Neuronal stem cell (in vitro differentiated cells): ENCODE results near the gene BHMT. TPM values are rescaled to one million over a fixed set of nuclear protein-coding genes. Genes with fewer than 3 reads are reported as not detected.

Experiments
- DNase-seq: peaks from one replicate; pipeline ENCODE4 v3.0.0-alpha.2; 2013; ENCODE audit warnings: low spot score
- H2AFZ ChIP-seq: one replicate; pipeline ENCODE4 v1.6.1; 2013; ENCODE audit warnings: mild to moderate bottlenecking, low read length, inconsistent platforms
- H2AK5ac ChIP-seq: 2 replicates; pipeline ENCODE4 v1.6.1; 2013; ENCODE audit warnings: low read depth, mild to moderate bottlenecking, inconsistent platforms, low read length, moderate library complexity, mixed read lengths
- H2BK120ac ChIP-seq: 2 replicates; pipeline ENCODE4 v1.6.1; 2013; ENCODE audit warnings: low read depth, mild to moderate bottlenecking, inconsistent platforms, low read length, moderate library complexity, mixed read lengths
- H2BK12ac ChIP-seq: one replicate; pipeline ENCODE4 v1.6.1; 2013; ENCODE audit warnings: low read length, inconsistent platforms
- H2BK15ac ChIP-seq: 2 replicates; pipeline ENCODE4 v1.6.1; 2013; ENCODE audit warnings: mild to moderate bottlenecking, low read length, inconsistent platforms, mixed read lengths
- H2BK5ac ChIP-seq: one replicate; pipeline ENCODE4 v1.6.1; 2013; ENCODE audit warnings: inconsistent platforms, mild to moderate bottlenecking, low read length, moderate library complexity
- H3K14ac ChIP-seq: one replicate; pipeline ENCODE4 v1.6.1; 2013; ENCODE audit warnings: low read length, inconsistent platforms
- H3K18ac ChIP-seq: 2 replicates; pipeline ENCODE4 v1.6.1; 2013; ENCODE audit warnings: low read length, inconsistent platforms
- H3K23ac ChIP-seq: 2 replicates; pipeline ENCODE4 v1.6.1; 2013; ENCODE audit warnings: low read depth, mild to moderate bottlenecking, mixed read lengths, low read length, inconsistent platforms; ENCODE audit not compliant: poor library complexity
- H3K27ac ChIP-seq: replicated peaks from 3 replicates; pipeline ENCODE4 v1.5.1; 2013; ENCODE audit warnings: low read length, inconsistent platforms
- H3K27me3 ChIP-seq, 3 experiments: 2 replicates each; pipeline ENCODE4 v1.6.1; 2013; ENCODE audit warnings: low read length in 3 of 3, mild to moderate bottlenecking in 2 of 3, inconsistent platforms in 1 of 3, low read depth in 1 of 3, mixed read lengths in 1 of 3, moderate library complexity in 1 of 3; ENCODE audit not compliant: control insufficient read depth in 3 of 3, insufficient read depth in 3 of 3
- H3K36me3 ChIP-seq, 2 donors: replicated peaks in 1 of 2; 2 replicates each; pipeline ENCODE4 v1.6.1; 2013; ENCODE audit warnings: low read length in 2 of 2; ENCODE audit not compliant: control insufficient read depth in 2 of 2, insufficient read depth in 2 of 2
- H3K4ac ChIP-seq: 2 replicates; pipeline ENCODE4 v1.6.1; 2013; ENCODE audit warnings: inconsistent platforms, mild to moderate bottlenecking, low read length, moderate library complexity
- H3K4me1 ChIP-seq, 2 donors: 1 replicate in 1 of 2; 2 replicates in 1 of 2; pipeline ENCODE4 v1.6.1; 2013; ENCODE audit warnings: low read length in 2 of 2, low read depth in 1 of 2; ENCODE audit not compliant: control insufficient read depth in 2 of 2, insufficient read depth in 1 of 2
- H3K4me2 ChIP-seq: one replicate; pipeline ENCODE4 v1.6.1; 2013; ENCODE audit warnings: mild to moderate bottlenecking, low read length, inconsistent platforms; ENCODE audit not compliant: insufficient read depth, poor library complexity, severe bottlenecking
- H3K4me3 ChIP-seq, 2 donors: 2 replicates each; pipeline ENCODE4 v1.5.1; 2013; ENCODE audit warnings: low read length in 2 of 2, mild to moderate bottlenecking in 2 of 2, inconsistent platforms in 1 of 2, moderate library complexity in 1 of 2
- H3K79me1 ChIP-seq: one replicate; pipeline ENCODE4 v1.6.1; 2013; ENCODE audit warnings: low read depth, mild to moderate bottlenecking, inconsistent platforms, low read length, moderate library complexity
- H3K9ac ChIP-seq: one replicate; pipeline ENCODE4 v1.6.1; 2013; ENCODE audit warnings: mild to moderate bottlenecking, low read depth, low read length, inconsistent platforms; ENCODE audit not compliant: poor library complexity
- H3K9me3 ChIP-seq, 2 donors: replicated peaks in 1 of 2; 2 replicates each; pipeline versions ENCODE3 to v1.6.1; 2013; ENCODE audit warnings: low read length in 2 of 2, mild to moderate bottlenecking in 2 of 2, inconsistent platforms in 1 of 2, low read depth in 1 of 2, mixed read lengths in 1 of 2, moderate library complexity in 1 of 2; ENCODE audit not compliant: control insufficient read depth in 2 of 2, insufficient read depth in 1 of 2
- H4K8ac ChIP-seq: one replicate; pipeline ENCODE4 v1.6.1; 2013; ENCODE audit warnings: low read depth, mild to moderate bottlenecking, inconsistent platforms, low read length, moderate library complexity
- H4K91ac ChIP-seq: one replicate; pipeline ENCODE4 v1.6.1; 2013; ENCODE audit warnings: low read length, low read depth, mild to moderate bottlenecking, inconsistent platforms; ENCODE audit not compliant: poor library complexity
- WGBS, 2 donors: extraction: QIAGEN DNeasy Blood & Tissue Kit; methylation state at CpG; one replicate each; pipeline ENCODE4 v1.1.7; 2013; ENCODE audit warnings: missing lambda C conversion rate in 2 of 2, mixed read lengths in 1 of 2; ENCODE audit not compliant: insufficient read length in 2 of 2, insufficient replicate concordance in 1 of 2; ENCODE audit errors: extremely low coverage in 2 of 2; 5-methylcytosine and 5-hydroxymethylcytosine counted together
- polyA plus RNA-seq, 2 experiments: library from polyadenylated mRNA; stranded (reverse); fragments of 200-250 nt; gene quantifications; one replicate each; pipeline ENCODE4 v1.2.3, GENCODE V29; 2013

The BHMT gene, protein sequence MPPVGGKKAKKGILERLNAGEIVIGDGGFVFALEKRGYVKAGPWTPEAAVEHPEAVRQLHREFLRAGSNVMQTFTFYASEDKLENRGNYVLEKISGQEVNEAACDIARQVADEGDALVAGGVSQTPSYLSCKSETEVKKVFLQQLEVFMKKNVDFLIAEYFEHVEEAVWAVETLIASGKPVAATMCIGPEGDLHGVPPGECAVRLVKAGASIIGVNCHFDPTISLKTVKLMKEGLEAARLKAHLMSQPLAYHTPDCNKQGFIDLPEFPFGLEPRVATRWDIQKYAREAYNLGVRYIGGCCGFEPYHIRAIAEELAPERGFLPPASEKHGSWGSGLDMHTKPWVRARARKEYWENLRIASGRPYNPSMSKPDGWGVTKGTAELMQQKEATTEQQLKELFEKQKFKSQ
- polyA plus RNA-seq (2013, experiment 1 of 2): 0.53 TPM
- polyA plus RNA-seq (2013, experiment 2 of 2): 0.50 TPM

DNA sequence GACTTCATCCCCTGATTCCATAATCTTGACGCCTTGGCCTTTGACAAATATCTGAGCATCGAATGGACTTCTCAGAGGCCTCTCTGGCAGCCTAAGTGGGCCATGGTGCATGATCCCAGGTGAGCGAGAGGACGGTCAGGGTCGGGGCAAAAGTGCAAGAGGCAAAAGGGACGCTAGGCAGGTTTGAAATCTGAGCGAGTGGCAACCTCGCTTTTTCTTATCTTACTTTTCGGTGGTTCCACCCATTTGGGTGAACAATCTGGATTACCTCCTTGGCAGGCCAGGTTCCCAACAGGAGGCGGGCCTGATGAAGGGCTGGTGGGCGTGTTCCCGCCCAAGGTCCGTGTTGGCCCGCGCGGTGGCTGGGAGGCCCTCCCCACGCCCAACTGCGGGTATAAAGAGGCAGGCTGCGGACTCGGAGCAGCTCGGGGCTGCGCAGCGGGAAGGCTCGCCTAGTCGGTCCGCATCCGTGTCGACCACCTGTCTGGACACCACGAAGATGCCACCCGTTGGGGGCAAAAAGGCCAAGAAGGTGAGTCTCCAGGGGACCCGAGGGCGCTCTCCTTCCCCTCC, at the start of gene BHMT:
Gene BHMT, plus strand, starts transcription at position 423 of the 573 bp plus-strand sequence. Its CDS starts 77 bp downstream, at position 500.
- H3K79me1 ChIP-seq: no peaks in the 10 kb centered on the region
- H2BK120ac ChIP-seq: peak within 1 kb of the TSS; percentile 52
- H2AK5ac ChIP-seq: peak within 1 kb of the TSS; percentile 56
- no peaks in the 10 kb centered on the region for H3K9me3 ChIP-seq
- no peak within 1 kb of the TSS for H2BK12ac ChIP-seq
- DNase-seq: no peak
- peak within 1 kb of the TSS; percentile 61 for H2AFZ ChIP-seq
- no peak within 1 kb of the TSS for H4K91ac ChIP-seq
- peak within 1 kb of the TSS; percentile 74 for H3K18ac ChIP-seq
- H3K4me2 ChIP-seq: peak within 1 kb of the TSS; percentile 96
- no peaks in the 10 kb centered on the region for H3K36me3 ChIP-seq
- H3K4me1 ChIP-seq: peaks cover 0 to 7% of the 10 kb centered on the region in 2 donors
- H3K27ac ChIP-seq: no peak within 1 kb of the TSS
- no peak within 1 kb of the TSS for H2BK15ac ChIP-seq
- no CpG with 5 or more reads among the region's 32 CpGs for WGBS, 2 donors
- peak within 1 kb of the TSS in 1 of 2 donors; percentile 75 for H3K4me3 ChIP-seq
- H3K9ac ChIP-seq: peak within 1 kb of the TSS; percentile 89
- H2BK5ac ChIP-seq: peak within 1 kb of the TSS; percentile 11
- no peak within 1 kb of the TSS for H3K4ac ChIP-seq
- peak within 1 kb of the TSS; percentile 50 for H3K23ac ChIP-seq
- H3K27me3 ChIP-seq: peaks cover 9 to 76% (median 21%) of the 10 kb centered on the region in 3 experiments
- no peak within 1 kb of the TSS for H3K14ac ChIP-seq
- no peak within 1 kb of the TSS for H4K8ac ChIP-seq

DNA sequence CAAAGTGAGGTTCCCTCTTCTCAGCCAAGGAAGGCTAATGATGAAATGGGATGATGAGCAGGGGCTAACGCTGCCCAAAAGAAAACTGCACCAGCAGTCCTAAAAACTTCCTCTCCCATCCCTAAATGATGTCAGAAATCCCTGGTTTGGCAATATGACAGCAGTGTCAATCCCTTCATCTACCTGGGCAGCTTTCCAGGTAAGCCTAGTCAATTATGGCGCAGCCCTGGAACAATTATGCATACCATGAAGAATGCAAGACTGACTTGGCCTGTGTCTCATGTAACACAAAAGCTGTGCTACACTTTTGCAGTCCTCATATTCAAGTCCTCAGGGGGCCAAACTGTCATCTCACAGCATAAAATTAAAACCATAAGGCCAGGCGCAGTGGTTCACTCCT, 49.2 kb upstream of the BHMT start:
- Histone ChIP-seq H2BK5ac (no peak overlapping the region), H3K18ac (no peak overlapping the region), H3K36me3 (no peaks in the 10 kb centered on the region), H3K9ac (no peak overlapping the region), H3K4me3 (no peak overlapping the region), H3K4me2 (no peak overlapping the region), H3K4ac (no peak overlapping the region), H2BK12ac (no peak overlapping the region), H2AK5ac (no peak overlapping the region), H2BK15ac (no peak overlapping the region), H3K9me3 (no peaks in the 10 kb centered on the region), H3K27ac (no peak overlapping the region), H2BK120ac (no peak overlapping the region), H4K8ac (no peak overlapping the region), H3K4me1 (no peaks in the 10 kb centered on the region), H2AFZ (no peak overlapping the region), H3K79me1 (no peaks in the 10 kb centered on the region), H3K23ac (no peak overlapping the region), H3K14ac (no peak overlapping the region), H3K27me3 (peaks cover 0 to 10% (median 0%) of the 10 kb centered on the region in 3 experiments), H4K91ac (no peak overlapping the region)
- DNase-seq: no peak
- no CpG with 5 or more reads among the region's 3 CpGs for WGBS, 2 donors

DNA sequence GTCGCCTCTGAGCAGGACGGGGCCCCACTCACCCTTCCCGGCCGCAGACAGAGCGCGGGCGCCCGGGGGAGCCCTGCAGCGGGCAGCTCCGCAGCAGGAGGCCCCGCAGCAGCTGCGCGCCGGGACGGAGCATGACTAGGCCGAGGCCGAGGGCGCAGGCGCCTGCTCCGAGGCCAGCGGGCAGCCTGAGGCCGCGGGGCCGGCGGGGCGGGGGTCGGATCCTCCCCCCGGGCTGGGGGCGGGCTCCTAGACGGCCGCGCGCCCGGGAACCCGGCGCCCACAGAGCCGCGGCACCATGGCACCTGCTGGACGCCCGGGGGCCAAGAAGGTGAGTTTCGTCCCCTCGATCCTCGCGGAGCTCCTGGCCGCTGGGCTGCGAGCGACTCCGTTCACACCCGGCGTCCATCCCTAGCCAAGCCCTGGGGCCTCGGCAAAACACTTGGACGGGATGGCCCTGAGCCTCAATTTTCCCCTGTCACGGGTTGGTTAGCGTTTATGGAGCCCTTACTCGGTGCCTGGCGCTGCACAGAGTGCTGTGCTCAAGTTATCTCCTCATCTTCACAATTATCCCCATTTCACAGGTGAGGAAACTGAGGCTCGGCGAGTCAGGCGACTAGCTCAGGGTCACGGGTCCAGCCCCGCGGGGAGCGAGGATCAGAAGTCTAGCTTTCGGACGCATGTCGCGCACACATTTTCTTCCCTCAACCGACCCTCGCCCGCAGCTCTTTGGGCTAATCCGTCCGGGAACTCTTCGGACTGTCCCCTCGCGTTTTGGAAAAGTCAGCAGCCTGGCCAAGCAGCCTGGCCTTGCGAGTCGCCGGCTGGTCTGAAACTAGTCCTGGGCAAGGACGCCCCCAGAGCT, 41.9 kb upstream of the BHMT start, which contains the start of the genes BHMT2 and DMGDH:
Gene BHMT2, plus strand, starts transcription at position 280 of the 862 bp plus-strand sequence. Its CDS starts 16 bp downstream, at position 296.
Gene DMGDH, minus strand, starts transcription at position 187 of the 862 bp plus-strand sequence. Its CDS starts 54 bp downstream, at position 133.
- H2AFZ ChIP-seq: no peak within 1 kb of the TSS
- no peak within 1 kb of the TSS for H3K14ac ChIP-seq
- no peak within 1 kb of the TSS for H3K9ac ChIP-seq
- H2AK5ac ChIP-seq: no peak within 1 kb of the TSS
- H3K27ac ChIP-seq: no peak within 1 kb of the TSS
- peak within 1 kb of the TSS; percentile 77 for H3K18ac ChIP-seq
- WGBS, 2 donors: no CpG with 5 or more reads among the region's 79 CpGs
- H3K36me3 ChIP-seq: no peaks in the 10 kb centered on the region
- H3K79me1 ChIP-seq: no peaks in the 10 kb centered on the region
- no peak within 1 kb of the TSS for H3K4ac ChIP-seq
- no peak within 1 kb of the TSS for H2BK15ac ChIP-seq
- H2BK12ac ChIP-seq: no peak within 1 kb of the TSS
- no peaks in the 10 kb centered on the region for H3K27me3 ChIP-seq
- H4K8ac ChIP-seq: no peak within 1 kb of the TSS
- peak within 1 kb of the TSS in 1 of 2 donors; percentile 29 for H3K4me3 ChIP-seq
- peak within 1 kb of the TSS; percentile 20 for H2BK5ac ChIP-seq
- peaks cover 0 to 7% of the 10 kb centered on the region in 2 donors for H3K9me3 ChIP-seq
- H3K23ac ChIP-seq: peak within 1 kb of the TSS; percentile 81
- H3K4me1 ChIP-seq: no peaks in the 10 kb centered on the region
- no peak within 1 kb of the TSS for H2BK120ac ChIP-seq
- DNase-seq: no peak
- no peak within 1 kb of the TSS for H3K4me2 ChIP-seq
- no peak within 1 kb of the TSS for H4K91ac ChIP-seq
